ENCODE measurements around the gene FAM13A.
"Not testable (repeated sequence)": the region's sequence is repeated elsewhere in the genome, so short reads cannot be mapped to it uniquely, and the experiment has no call there.

The FAM13A gene

GRCh38 chr4:88955580-88956380 is 101.2 kb downstream of the FAM13A start:
- no peak for DNase-seq

- no peak for DNase-seq
These were observed 103.6 kb downstream of the FAM13A start for GRCh38 chr4:88953400-88953799.

GRCh38 chr4:88952081-88952480 is 104.9 kb downstream of the FAM13A start:
- no peak for DNase-seq

- DNase-seq, result no peak
These were observed 107.4 kb downstream of the FAM13A start for GRCh38 chr4:88949605-88950004.

- DNase-seq, result no peak
These were observed 116.5 kb downstream of the FAM13A start for GRCh38 chr4:88940506-88940905.

- DNase-seq, result no peak
These were observed 117.3 kb downstream of the FAM13A start for GRCh38 chr4:88939697-88940096.

GRCh38 chr4:88938138-88938537 is 118.8 kb downstream of the FAM13A start:
- no peak for DNase-seq

GRCh38 chr4:88937081-88937480 is 119.9 kb downstream of the FAM13A start:
- no peak for DNase-seq

- no peak for DNase-seq
These were observed 123.4 kb downstream of the FAM13A start for GRCh38 chr4:88933414-88934160.

- DNase-seq, result no peak
These were observed 128.1 kb downstream of the FAM13A start for GRCh38 chr4:88928852-88929251.

GRCh38 chr4:88927420-88927819 is 129.6 kb downstream of the FAM13A start:
- no peak for DNase-seq

- no peak for DNase-seq
These were observed 137.9 kb downstream of the FAM13A start for GRCh38 chr4:88919056-88919455.

- DNase-seq, result not testable (repeated sequence)
These were observed 143.8 kb downstream of the FAM13A start for GRCh38 chr4:88913181-88913580.

- DNase-seq, result no peak
These were observed 145.5 kb downstream of the FAM13A start for GRCh38 chr4:88911246-88912212.

- no peak for DNase-seq
These were observed 146.9 kb downstream of the FAM13A start for GRCh38 chr4:88910101-88910500.

- no peak for DNase-seq
These were observed 148.5 kb downstream of the FAM13A start for GRCh38 chr4:88908521-88908920.

- DNase-seq, result no peak
These were observed 149.0 kb downstream of the FAM13A start for GRCh38 chr4:88908003-88908402.

GRCh38 chr4:88907478-88907877 is 149.5 kb downstream of the FAM13A start:
- DNase-seq, result no peak

GRCh38 chr4:88904240-88904639 is 152.7 kb downstream of the FAM13A start:
- DNase-seq, result not testable (repeated sequence)

GRCh38 chr4:88900432-88900831 is 156.6 kb downstream of the FAM13A start:
- DNase-seq, result no peak

- no peak for DNase-seq
These were observed 159.2 kb downstream of the FAM13A start for GRCh38 chr4:88897752-88898151.

GRCh38 chr4:88897180-88897579 is 159.8 kb downstream of the FAM13A start:
- no peak for DNase-seq

GRCh38 chr4:88893961-88894360 is 163.0 kb downstream of the FAM13A start:
- DNase-seq, result no peak
